ENCODE data around the gene CCDC127. TPM values are rescaled to one million over a fixed set of nuclear protein-coding genes. Genes with fewer than 3 reads are reported as not detected.

Gene CCDC127
- total and polyA plus RNA-seq, 2 donors (not counting 3 experiments of a cell fraction or from before 2014, with no cell fraction given): 3.4 to 6.3 TPM

DNA sequence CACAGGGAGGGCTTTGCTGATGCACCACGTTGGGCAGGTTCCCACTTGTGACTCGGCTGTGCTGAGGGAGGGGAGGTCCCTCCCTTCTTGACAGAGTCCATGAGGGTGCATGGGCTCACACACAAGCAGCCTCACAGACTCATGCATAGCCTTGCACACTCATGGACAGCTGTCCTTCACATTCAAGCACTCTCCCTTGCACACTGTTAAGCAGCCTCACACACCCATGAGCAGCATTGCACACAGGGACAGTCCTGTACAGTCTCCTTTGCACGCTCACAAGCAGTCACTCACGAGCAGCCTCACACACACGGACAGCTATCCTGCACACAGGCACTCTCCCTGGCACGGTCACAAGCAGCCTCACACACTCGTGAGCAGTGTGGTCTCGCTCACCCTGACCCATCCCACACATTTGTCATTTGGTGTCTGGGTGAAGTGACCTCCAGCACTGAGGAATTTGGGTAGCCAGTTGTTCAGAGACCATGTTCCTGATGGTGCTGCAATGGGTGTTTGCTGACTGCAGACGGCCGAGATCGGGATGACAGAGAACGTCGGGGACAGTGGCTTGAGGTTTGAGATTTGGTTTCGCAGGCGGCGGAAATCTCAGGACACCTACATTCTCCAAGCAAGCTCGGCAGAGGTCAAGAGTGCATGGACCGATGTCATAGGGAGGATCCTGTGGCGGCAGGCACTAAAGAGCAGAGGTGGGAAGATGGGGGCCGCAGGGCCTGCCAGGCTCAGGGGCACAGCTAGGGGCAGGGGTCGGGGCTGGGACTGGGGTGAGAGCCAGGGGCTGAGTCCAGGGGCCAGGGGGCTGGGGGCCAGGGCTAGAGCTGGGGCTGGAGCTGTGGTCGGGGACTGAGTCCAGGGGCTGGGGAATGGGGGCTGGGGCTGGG lies 44.3 kb downstream of the CCDC127 start:
- Histone ChIP-seq H3K4me3 (replicated peaks in 1 of 3; ENCODE audit: insufficient read depth in 1 of 3, low read depth in 1 of 3, low read length in 3 of 3) (no peak overlapping the region), H3K4me1 (ENCODE audit: control insufficient read depth, extremely low read depth, insufficient read depth, low read length) (no peaks in the 10 kb centered on the region), H3K27me3 (ENCODE audit: control insufficient read depth in 2 of 2, insufficient read depth in 2 of 2, low read length in 2 of 2) (peaks cover 2% of the 10 kb centered on the region in 2 experiments), H3K9me3 (replicated peaks; ENCODE audit: control insufficient read depth, insufficient read depth, low read length) (no peaks in the 10 kb centered on the region), H4K20me1 (replicated peaks; ENCODE audit: control insufficient read depth, extremely low read depth, insufficient read depth, low read length) (no peaks in the 10 kb centered on the region), H3K4me2 (ENCODE audit: insufficient read depth, low read length) (no peak overlapping the region), H3K9ac (replicated peaks; ENCODE audit: extremely low read depth, insufficient read depth, low read length) (no peak overlapping the region), H3K36me3 (ENCODE audit: control insufficient read depth in 2 of 2, extremely low read depth in 1 of 2, insufficient read depth in 2 of 2, low read length in 2 of 2) (no peaks in the 10 kb centered on the region), H3K27ac (ENCODE audit: insufficient read depth, low read depth, low read length) (no peak overlapping the region), H3K79me2 (ENCODE audit: control insufficient read depth, insufficient read depth, low read length) (no peaks in the 10 kb centered on the region), H3K9me1 (replicated peaks; ENCODE audit: control insufficient read depth, extremely low read depth, insufficient read depth, low read length) (no peaks in the 10 kb centered on the region), H2AFZ (ENCODE audit: low read depth, low read length) (no peak overlapping the region)
- no peak for FAIRE-seq
- TF ChIP-seq POLR2AphosphoS5 (IDR thresholded peaks at IDR 0.05; ENCODE audit: insufficient read depth, low read depth, low read length) (no peak), EZH2 (IDR thresholded peaks at IDR 0.05; ENCODE audit: borderline replicate concordance, low read depth, low read length, severe bottlenecking) (no peak), MYC (IDR thresholded peaks at IDR 0.05; ENCODE audit: low read depth, low read length) (no peak), POLR2A (IDR thresholded peaks at IDR 0.05; ENCODE audit: low read depth, low read length) (no peak), FOS (IDR thresholded peaks at IDR 0.05; ENCODE audit: borderline replicate concordance, insufficient read depth, low read length) (no peak), JUN (IDR thresholded peaks at IDR 0.05; ENCODE audit: borderline replicate concordance, insufficient read depth, insufficient read length, low read depth) (no peak), GATA2 (IDR thresholded peaks at IDR 0.05; ENCODE audit: insufficient read depth, insufficient read length, low read depth, low read length) (no peak)
- TF ChIP-seq, protein P1, sequence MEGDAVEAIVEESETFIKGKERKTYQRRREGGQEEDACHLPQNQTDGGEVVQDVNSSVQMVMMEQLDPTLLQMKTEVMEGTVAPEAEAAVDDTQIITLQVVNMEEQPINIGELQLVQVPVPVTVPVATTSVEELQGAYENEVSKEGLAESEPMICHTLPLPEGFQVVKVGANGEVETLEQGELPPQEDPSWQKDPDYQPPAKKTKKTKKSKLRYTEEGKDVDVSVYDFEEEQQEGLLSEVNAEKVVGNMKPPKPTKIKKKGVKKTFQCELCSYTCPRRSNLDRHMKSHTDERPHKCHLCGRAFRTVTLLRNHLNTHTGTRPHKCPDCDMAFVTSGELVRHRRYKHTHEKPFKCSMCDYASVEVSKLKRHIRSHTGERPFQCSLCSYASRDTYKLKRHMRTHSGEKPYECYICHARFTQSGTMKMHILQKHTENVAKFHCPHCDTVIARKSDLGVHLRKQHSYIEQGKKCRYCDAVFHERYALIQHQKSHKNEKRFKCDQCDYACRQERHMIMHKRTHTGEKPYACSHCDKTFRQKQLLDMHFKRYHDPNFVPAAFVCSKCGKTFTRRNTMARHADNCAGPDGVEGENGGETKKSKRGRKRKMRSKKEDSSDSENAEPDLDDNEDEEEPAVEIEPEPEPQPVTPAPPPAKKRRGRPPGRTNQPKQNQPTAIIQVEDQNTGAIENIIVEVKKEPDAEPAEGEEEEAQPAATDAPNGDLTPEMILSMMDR (IDR thresholded peaks at IDR 0.05; ENCODE audit: extremely low read depth in 1 of 2, insufficient read depth in 1 of 2, low read depth in 1 of 2, low read length in 2 of 2): no peak
- TF ChIP-seq, protein P2, sequence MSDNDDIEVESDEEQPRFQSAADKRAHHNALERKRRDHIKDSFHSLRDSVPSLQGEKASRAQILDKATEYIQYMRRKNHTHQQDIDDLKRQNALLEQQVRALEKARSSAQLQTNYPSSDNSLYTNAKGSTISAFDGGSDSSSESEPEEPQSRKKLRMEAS (IDR thresholded peaks at IDR 0.05; ENCODE audit: insufficient read depth, insufficient read length): no peak
- intact Hi-C loops (cut with micrococcal nuclease) (no loop called here), dilution Hi-C loops (cut with MboI; ENCODE audit: extremely low pct_ligation_motif_present, low sequenced_read_pairs) (no loop called here)
- ChIA-PET CTCF (interaction anchor here (0.6 to 2.1 kb wide), 2 partner anchors 15 to 40 kb away, joined by 3 to 7 read pairs; no protein-coding TSS in a partner anchor), POLR2A (no interaction called here)
- no peak for DNase-seq (ENCODE audit: low read depth, low spot score)
- BruUV-seq (replicated peaks): no TSS peak

All from endothelial cell of umbilical vein (primary cell).